ENCODE measurements around the gene S100A11.

S100A11 gene

DNA sequence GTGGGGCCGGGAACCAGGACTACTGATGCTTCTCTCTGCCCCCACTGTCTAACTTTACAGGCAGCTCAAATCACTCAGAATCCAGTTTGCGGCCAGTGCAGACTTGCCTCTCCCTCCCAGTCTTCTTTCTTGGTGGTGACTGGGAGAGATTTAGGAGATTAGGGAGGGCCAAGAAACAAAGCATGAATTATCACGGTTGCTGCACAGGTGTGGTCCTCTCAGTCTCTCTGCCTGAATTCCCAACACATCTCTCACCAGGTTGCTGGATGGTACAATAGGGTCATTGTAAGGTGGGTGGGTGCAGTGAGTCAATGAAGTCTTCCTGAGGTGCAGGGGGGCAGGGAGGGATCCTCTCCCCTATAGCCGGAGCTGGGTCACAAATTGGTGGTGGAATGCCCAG, 12.6 kb downstream of the S100A11 start:
- Mint-ChIP-seq H3K4me1 (peaks cover 9% of the 10 kb centered on the region), H3K27me3 (no peaks in the 10 kb centered on the region), H3K27ac (no peak overlapping the region), H3K4me3 (no peak overlapping the region), H3K9me3 (peaks cover 9 to 10% of the 10 kb centered on the region in 2 donors)
- ATAC-seq (no peak), DNase-seq (no peak)

DNA sequence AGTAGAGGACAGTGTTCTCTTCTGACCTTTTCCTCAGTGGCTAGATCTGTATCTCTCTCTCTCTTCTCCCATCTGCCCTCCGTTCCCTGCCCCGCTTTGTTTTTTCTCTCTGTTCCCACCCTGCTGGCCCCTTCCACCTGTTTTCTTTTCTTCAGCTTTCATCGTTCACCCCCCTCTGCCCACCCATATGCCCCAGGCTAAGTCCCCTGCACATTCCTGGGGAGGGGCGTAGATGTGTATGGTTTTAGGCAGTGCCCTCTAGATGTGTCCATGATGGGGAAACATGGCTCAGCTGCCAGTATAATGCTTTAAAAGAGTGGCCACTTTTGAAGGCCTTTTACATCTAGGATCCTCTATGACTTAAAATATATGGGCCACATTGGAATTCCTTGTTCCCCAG, 13.6 kb downstream of the S100A11 start:
- Mint-ChIP-seq H3K4me1 (no peaks in the 10 kb centered on the region), H3K27me3 (no peaks in the 10 kb centered on the region), H3K9me3 (no peaks in the 10 kb centered on the region), H3K27ac (no peak overlapping the region), H3K4me3 (no peak overlapping the region)
- no peak for ATAC-seq
- DNase-seq, result no peak

DNA sequence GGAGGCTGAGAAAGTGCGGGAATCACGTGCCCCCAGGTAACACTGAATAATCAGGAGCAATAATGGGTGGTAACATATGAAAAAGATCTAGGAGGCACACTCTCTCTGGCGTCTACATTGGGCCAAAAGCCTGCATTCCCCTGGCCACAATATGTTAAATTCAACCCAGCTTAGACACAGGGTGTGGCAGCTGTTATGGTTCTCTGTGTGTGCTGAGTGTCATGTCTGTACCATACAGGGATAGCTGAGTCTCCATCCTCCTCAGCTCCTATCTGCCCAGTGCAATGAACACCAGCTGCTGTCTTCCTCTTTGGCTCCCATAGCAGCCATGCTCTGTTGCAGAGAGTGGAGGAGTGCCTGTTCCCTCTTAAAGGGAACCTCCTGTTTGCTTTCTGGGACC, 14.3 kb downstream of the S100A11 start:
- ATAC-seq, result no peak
- Mint-ChIP-seq H3K4me1 (no peaks in the 10 kb centered on the region), H3K4me3 (no peak overlapping the region), H3K27me3 (peaks cover 2% of the 10 kb centered on the region), H3K27ac (no peak overlapping the region), H3K9me3 (no peaks in the 10 kb centered on the region)
- no peak for DNase-seq

DNA sequence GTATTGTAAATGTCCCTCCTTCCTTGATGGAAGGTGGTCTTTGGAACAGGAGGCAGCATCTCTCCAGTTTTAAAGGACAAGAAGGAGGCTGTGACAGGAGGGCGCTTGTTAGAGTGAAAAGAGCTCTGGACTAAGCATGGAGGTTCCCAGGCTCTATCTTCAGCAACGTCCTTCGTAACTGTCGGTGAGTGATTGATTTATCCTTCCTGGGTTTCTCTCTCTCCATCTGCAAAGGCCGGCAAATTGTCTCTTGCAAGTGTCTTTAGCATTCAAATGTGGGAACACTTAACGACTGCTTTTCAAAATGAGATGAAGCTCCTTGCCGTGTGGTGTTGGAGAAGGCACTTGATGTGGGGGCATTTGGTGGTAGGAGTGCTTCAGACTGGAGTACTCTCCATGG, 15.2 kb downstream of the S100A11 start:
- DNase-seq, result no peak
- H3K4me1 Mint-ChIP-seq, result no peaks in the 10 kb centered on the region
- no peak overlapping the region for H3K27ac Mint-ChIP-seq
- H3K9me3 Mint-ChIP-seq, result no peaks in the 10 kb centered on the region
- H3K27me3 Mint-ChIP-seq, result peaks cover 9% of the 10 kb centered on the region
- no peak for ATAC-seq
- H3K4me3 Mint-ChIP-seq, result no peak overlapping the region

DNA sequence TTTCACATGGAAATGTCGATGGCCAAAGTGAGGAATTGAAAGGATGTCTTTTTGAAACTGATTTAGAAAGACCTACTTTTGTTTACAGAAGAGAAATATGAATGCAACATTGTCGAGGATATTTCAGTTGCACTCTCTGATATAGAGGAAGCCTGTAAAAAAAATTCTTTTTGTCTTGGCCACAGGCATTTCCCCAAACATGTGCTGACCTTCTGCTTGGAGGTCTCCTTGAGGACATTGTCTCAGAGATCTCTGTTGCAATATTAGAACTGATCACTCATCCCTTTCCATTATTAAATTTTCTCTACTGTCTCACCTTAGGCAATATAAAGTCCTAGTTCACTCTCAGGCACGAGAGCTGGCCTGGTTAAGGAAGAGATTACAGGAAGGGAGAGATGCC, 16.0 kb downstream of the S100A11 start:
- Mint-ChIP-seq H3K9me3 (no peaks in the 10 kb centered on the region), H3K4me1 (no peaks in the 10 kb centered on the region), H3K4me3 (no peak overlapping the region), H3K27ac (peak overlapping the region in 1 of 2 donors; percentile 28), H3K27me3 (peaks cover 9% of the 10 kb centered on the region)
- no peak for ATAC-seq
- no peak for DNase-seq

DNA sequence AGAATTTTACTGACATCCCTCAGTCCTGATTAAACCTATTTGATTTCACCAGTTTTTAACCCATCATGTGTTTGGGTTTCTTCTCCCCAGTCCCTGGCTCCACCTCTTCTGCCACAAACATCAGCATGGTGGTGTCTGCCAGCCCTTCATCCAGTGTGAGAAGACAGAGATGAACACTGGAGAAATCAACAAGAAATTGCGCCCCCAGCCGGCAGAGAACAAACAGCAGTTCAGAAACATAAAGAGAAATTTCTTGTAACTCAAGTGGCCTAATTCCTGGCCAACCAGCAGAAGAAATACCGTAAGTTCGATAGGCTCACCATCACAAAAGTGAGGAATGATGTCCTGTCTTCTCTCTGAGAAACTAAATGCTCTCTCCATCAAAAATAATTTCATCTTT, 18.3 kb downstream of the S100A11 start:
- Mint-ChIP-seq H3K27me3 (peaks cover 23% of the 10 kb centered on the region), H3K27ac (no peak overlapping the region), H3K4me1 (no peaks in the 10 kb centered on the region), H3K9me3 (no peaks in the 10 kb centered on the region), H3K4me3 (no peak overlapping the region)
- no peak for DNase-seq
- ATAC-seq, result no peak

DNA sequence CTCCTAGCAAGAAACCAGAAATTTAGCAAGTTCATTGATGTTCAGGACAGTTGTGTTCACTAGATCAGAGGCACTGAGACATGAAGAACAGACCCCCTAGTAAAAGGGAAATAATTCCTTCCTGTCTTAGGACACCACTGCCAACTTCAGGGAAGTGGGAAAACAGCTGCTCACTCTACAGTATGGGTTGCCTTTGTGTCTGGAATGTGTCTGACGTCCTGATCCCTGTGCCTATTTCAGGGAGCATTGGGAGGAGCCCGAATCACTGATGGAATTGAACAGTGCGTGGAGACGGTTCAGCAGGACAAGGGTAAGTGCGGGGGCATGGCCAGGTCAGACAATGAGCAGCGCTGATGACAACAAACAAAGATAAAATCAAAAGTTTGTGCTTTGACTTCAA, 21.0 kb downstream of the S100A11 start:
- DNase-seq (no peak), ATAC-seq (no peak)
- peak overlapping the region in 1 of 2 donors; percentile 43 for H3K27ac Mint-ChIP-seq
- no peak overlapping the region for H3K4me3 Mint-ChIP-seq
- peaks cover 23% of the 10 kb centered on the region for H3K27me3 Mint-ChIP-seq
- H3K4me1 Mint-ChIP-seq, result no peaks in the 10 kb centered on the region
- H3K9me3 Mint-ChIP-seq, result no peaks in the 10 kb centered on the region

DNA sequence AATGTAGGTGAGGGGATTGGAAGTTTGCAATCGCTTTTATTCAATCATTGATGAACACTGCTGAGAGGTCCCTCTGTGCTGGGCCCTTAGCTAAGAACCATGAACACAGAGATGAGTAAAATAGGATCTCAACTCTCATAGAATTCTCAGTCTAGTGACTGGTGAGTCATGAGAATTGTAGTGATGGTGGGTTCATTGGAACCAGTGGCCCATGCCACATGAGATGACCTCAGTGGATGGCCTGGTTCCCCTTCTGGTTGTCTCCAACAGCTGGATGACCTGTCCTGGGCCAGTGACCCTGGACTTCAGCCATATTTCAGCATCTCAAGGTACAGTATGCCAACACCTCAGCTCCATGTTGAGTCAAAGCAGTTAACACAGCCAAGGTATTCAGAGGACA, 21.9 kb downstream of the S100A11 start:
- ATAC-seq (no peak), DNase-seq (no peak)
- H3K27me3 Mint-ChIP-seq, result peaks cover 23% of the 10 kb centered on the region
- no peaks in the 10 kb centered on the region for H3K9me3 Mint-ChIP-seq
- H3K4me3 Mint-ChIP-seq, result no peak overlapping the region
- H3K4me1 Mint-ChIP-seq, result no peaks in the 10 kb centered on the region
- no peak overlapping the region for H3K27ac Mint-ChIP-seq

DNA sequence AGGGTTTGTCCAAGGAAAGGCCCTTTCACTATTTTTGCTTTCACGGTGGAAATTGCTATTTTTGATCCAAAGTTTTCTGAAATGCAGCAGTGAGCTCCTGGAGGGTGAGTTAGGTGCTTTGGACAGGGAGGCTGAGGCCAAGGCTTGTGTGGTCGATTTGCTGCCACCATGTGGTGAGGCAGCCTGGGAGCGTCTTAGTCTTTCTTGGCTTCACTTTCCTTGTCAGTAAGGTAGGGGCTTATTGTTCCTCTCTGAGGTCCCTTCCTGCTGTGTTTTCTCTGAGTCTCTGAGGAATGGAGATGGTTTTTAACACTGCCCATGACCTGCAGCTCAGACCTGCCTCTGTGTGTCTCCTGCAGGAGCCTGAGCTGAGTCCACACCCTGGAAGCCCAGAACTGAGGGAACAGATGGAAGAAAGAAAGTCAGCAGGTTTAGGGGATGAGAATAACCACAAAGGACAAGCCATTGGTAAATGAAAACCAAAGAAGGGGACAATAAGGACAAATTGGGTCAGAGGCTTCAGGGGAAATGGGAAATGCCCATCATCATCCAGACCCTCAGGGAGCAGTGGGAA, 23.1 kb downstream of the S100A11 start:
- ATAC-seq, result peak; percentile 59
- peaks cover 31% of the 10 kb centered on the region for H3K27me3 Mint-ChIP-seq
- no peaks in the 10 kb centered on the region for H3K4me1 Mint-ChIP-seq
- H3K4me3 Mint-ChIP-seq, result no peak overlapping the region
- peak; percentile 25 to 39 for DNase-seq
- peak overlapping the region in 1 of 2 donors; percentile 78 for H3K27ac Mint-ChIP-seq
- H3K9me3 Mint-ChIP-seq, result no peaks in the 10 kb centered on the region

DNA sequence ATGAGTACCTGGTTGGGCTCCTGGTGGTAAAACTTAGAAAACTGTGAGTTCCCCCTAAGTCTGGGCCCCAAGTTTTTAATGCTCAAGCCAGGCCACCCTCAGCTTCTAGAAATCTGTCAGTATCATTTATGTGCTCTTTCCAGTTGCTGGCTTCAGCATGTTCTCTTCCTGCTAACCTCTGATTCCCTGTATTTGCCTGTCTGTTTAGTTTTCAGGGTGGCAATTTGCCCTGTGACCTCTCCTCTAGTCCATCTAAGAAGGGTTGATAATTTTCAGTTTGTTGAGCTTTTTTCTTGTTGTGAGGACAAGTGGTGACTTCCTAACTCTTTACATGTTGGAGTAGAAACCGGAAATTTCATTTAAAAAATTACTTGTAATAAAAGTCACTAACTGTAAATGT, 27.1 kb downstream of the S100A11 start:
- ATAC-seq, result no peak
- no peak overlapping the region for H3K27ac Mint-ChIP-seq
- peaks cover 21% of the 10 kb centered on the region for H3K27me3 Mint-ChIP-seq
- H3K4me3 Mint-ChIP-seq, result no peak overlapping the region
- H3K4me1 Mint-ChIP-seq, result peaks cover 12% of the 10 kb centered on the region
- H3K9me3 Mint-ChIP-seq, result no peaks in the 10 kb centered on the region
- DNase-seq, result no peak

DNA sequence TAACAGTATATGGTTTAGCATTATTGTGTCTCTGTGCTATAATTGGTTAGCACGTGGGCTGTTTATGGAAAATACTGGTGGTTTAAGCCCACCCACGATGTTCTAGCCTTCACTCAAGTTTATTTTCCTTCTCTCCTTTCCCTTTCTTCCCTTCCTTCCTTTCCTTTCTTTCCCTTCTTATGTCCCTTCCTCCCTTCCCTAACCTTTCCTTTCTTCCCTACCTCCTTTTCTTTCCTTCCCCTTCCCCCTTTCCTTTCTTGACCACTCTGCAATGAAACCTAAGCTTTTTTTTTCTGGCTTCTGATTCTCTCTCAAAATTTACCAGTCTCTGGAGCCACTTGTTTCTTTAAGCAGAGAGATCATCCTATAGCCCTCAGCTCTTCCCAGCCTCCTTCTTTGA, 29.8 kb downstream of the S100A11 start:
- H3K27me3 Mint-ChIP-seq, result peaks cover 27% of the 10 kb centered on the region
- peaks cover 12% of the 10 kb centered on the region for H3K4me1 Mint-ChIP-seq
- peak overlapping the region in 1 of 2 donors; percentile 1 for H3K27ac Mint-ChIP-seq
- H3K4me3 Mint-ChIP-seq, result peak overlapping the region in 1 of 2 donors; percentile 9
- ATAC-seq (peak; percentile 67), DNase-seq (no peak)
- H3K9me3 Mint-ChIP-seq, result no peaks in the 10 kb centered on the region

DNA sequence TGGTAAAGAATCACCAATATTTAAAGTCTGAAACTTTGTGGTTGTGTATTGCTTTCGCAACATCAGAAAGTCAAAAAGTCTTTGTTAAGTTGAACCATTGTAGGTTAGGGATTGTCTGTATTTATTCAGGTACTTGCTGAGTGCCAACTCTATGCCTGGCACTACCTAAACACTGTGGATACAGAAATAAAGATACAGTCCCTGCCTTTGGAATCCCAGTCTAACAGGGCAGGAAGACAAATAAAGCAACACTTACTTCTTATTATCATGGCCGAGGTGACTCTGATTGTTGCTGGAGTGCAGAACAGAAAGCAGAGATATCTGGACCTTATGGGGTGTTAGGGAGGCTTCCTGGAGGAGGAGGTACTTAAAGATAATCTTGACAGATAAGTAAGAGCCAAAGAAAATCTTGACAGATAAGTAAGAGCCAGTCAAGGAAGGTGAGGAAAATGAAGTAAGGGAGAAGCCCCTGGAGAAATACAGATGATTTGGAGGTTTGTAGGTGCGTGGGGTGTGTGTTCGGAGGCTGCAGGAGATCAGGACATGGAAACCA, 31.4 kb downstream of the S100A11 start:
- ATAC-seq (no peak), DNase-seq (no peak)
- Mint-ChIP-seq H3K4me1 (peaks cover 25% of the 10 kb centered on the region), H3K9me3 (no peaks in the 10 kb centered on the region), H3K4me3 (no peak overlapping the region), H3K27me3 (peaks cover 36% of the 10 kb centered on the region), H3K27ac (no peak overlapping the region)

DNA sequence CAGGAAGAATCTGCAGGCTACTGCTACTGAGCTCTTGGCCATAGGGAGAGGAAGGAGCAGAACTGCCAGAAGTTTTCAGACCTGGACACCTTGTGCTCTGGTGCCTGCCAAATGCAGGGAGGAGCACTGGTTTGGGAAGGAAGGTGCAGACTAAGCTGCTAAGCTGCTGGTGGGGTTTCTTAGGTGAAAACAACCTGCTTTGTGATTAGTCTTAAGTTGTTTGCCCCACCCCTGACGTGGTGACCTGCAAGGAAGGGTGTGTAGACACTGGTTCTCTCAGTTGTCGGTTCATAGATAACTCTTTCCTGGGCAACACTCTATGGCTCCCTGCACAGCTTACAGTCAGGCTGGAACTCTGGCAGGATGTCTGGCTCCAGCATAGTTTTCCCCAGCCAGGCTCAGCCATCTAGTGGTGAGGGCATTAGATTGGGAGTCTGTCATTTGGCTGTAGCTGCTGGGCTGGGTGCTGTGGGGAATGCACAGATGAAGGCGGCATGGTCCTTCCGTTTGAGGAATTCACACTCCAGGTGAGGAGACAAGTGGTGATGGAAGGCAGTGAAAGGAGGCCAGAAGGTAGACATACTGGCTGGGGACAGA, 32.9 kb downstream of the S100A11 start:
- no peak for DNase-seq
- no peak overlapping the region for H3K4me3 Mint-ChIP-seq
- H3K9me3 Mint-ChIP-seq, result no peaks in the 10 kb centered on the region
- ATAC-seq, result no peak
- H3K27ac Mint-ChIP-seq, result peak overlapping the region in 1 of 2 donors; percentile 48
- peaks cover 25% of the 10 kb centered on the region for H3K4me1 Mint-ChIP-seq
- H3K27me3 Mint-ChIP-seq, result peaks cover 31% of the 10 kb centered on the region

DNA sequence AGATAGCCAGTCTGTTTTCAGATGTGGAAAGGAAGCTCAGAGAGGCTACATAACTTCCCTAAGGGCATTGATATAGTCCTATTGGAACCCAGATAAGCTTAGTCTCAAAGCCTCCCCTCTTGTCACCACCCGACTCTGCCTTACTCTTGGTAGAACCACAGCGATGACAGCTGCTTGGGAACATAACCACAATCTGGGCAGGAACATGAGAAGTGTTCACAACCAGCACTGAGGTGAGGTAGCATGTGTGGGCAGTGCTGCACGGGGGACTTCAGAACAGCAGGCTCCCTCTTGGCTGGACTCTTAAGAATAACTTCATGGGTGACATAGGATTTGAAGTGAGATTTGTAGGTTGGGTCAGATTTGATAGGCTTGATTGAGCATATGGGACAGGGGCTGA, 33.8 kb downstream of the S100A11 start:
- Mint-ChIP-seq H3K27ac (no peak overlapping the region), H3K9me3 (no peaks in the 10 kb centered on the region), H3K27me3 (peaks cover 32% of the 10 kb centered on the region), H3K4me3 (no peak overlapping the region), H3K4me1 (peaks cover 25% of the 10 kb centered on the region)
- no peak for DNase-seq
- no peak for ATAC-seq

DNA sequence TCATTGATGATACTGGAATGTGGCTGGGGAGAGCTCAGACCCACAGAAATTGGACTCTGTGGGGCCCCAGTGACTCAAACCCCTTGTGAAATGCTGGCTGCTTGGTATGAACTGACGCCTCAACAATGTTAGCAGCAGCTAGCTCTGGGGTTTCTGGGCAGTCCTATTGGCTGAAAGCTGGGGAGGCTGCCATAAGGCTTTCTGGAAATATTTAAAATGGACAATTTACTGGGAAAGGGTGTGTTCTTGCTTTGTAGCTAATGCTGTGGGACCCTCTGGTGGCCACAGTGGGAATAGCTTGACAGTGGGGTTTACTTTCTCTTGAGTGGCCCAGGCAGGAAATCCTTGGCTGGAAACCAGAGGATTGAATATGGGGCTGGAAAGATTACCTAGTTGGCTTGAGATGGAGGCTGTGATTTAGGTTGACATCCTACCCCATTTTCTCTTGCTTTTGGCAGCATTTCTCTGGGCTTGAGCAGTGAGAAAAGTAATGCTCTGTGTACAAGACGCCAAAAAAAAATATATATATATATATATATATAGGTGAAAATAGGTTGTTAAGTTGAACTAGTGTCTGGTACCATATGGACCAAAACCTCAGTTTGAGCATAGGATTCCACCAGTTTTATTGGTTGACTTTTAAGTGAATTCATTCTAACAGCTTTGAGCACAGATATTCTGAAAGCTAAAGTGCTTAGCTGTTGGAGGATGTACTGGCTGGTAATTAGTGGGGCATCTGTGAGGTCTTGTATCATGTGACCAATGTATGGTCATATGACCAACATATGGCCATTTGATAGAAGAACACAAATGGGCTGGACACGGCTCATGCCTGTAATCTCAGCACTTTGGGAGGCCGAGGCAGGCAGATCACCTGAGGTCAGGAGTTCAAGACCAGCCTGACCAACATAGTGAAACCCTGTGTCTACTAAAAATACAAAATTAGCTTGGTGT, 34.9 kb downstream of the S100A11 start:
- Mint-ChIP-seq H3K4me3 (no peak overlapping the region), H3K27me3 (peaks cover 37% of the 10 kb centered on the region), H3K9me3 (no peaks in the 10 kb centered on the region), H3K27ac (no peak overlapping the region), H3K4me1 (peaks cover 20% of the 10 kb centered on the region)
- peak; percentile 56 to 63 for DNase-seq
- ATAC-seq, result peak; percentile 79

All from stimulated activated naive CD8-positive, alpha-beta T cell treated with anti-CD3 and anti-CD28 coated beads, Interleukin-15, amount 100 ng/mL, for 72 hours (primary cell).